HepG2 (cell line): ENCODE data around the gene HOMEZ. TPM values are rescaled to one million over a fixed set of nuclear protein-coding genes. Genes with fewer than 3 reads are reported as not detected.
A peak's percentile ranks its signal among the peaks of the same experiment; 100 is the strongest.

Experiments
- EED ChIP-seq: sonication (generic); formaldehyde crosslinking; IDR thresholded peaks from 2 replicates; pipeline ENCODE4 v1.5.0; 2020; ENCODE audit warnings: mild to moderate bottlenecking, missing genetic modification reagents
- FOXA3 ChIP-seq: IDR thresholded peaks from 2 replicates; pipeline ENCODE4 v1.6.1; 2016; ENCODE audit warnings: missing genetic modification reagents, missing compliant biosample characterization
- FOXO1 ChIP-seq: sonication (generic); formaldehyde crosslinking; IDR thresholded peaks from 2 replicates; pipeline ENCODE4 v1.4.0; 2020; ENCODE audit warnings: missing genetic modification reagents
- HDAC6 ChIP-seq: fragments of 200-600 bp; sonication (generic); IDR thresholded peaks from 2 replicates; pipeline ENCODE4 v1.7.0; 2017; ENCODE audit warnings: mild to moderate bottlenecking, antibody characterized with exemption, low read length, low read depth
- PCBP1 ChIP-seq: fragments of 200-400 bp; formaldehyde crosslinking; IDR thresholded peaks from 2 replicates; pipeline ENCODE4 v1.6.1; 2017; ENCODE audit warnings: mild to moderate bottlenecking, low read depth, low read length, borderline replicate concordance
- PRMT3 ChIP-seq: sonication (generic); formaldehyde crosslinking; IDR thresholded peaks from 2 replicates; pipeline ENCODE4 v1.8.1; 2022; ENCODE audit warnings: low read depth, mild to moderate bottlenecking, moderate library complexity, missing genetic modification reagents, borderline replicate concordance
- SIN3B ChIP-seq: fragments of 150-350 bp; IDR thresholded peaks from 2 replicates; pipeline ENCODE4 v1.6.1; 2014; ENCODE audit warnings: low read length
- U2AF1 ChIP-seq: fragments of 200-400 bp; formaldehyde crosslinking; optimal IDR thresholded peaks from 2 replicates; pipeline ENCODE3; 2017; ENCODE audit warnings: mild to moderate bottlenecking, low read depth, low read length
- YEATS4 ChIP-seq: sonication (generic); formaldehyde crosslinking; IDR thresholded peaks from 2 replicates; pipeline ENCODE4 v1.4.0; 2020; ENCODE audit warnings: missing genetic modification reagents, borderline replicate concordance
- ZNF138 ChIP-seq: sonication (generic); formaldehyde crosslinking; IDR thresholded peaks from 2 replicates; pipeline ENCODE4 v1.5.0; 2020; ENCODE audit warnings: mild to moderate bottlenecking, low read depth, missing genetic modification reagents
- ZNF224 ChIP-seq: sonication (generic); formaldehyde crosslinking; IDR thresholded peaks from 2 replicates; pipeline ENCODE4 v1.5.0; 2020; ENCODE audit warnings: mild to moderate bottlenecking, missing genetic modification reagents
- ZNF251 ChIP-seq: sonication (generic); formaldehyde crosslinking; IDR thresholded peaks from 2 replicates; pipeline ENCODE4 v1.9.0; 2021; ENCODE audit warnings: mild to moderate bottlenecking, missing genetic modification reagents
- ZNF253 ChIP-seq: sonication (generic); formaldehyde crosslinking; IDR thresholded peaks from 2 replicates; pipeline ENCODE4 v1.8.0; 2022; ENCODE audit warnings: mild to moderate bottlenecking, missing genetic modification reagents, borderline replicate concordance
- ZNF354B ChIP-seq: sonication (generic); formaldehyde crosslinking; IDR thresholded peaks from 2 replicates; pipeline ENCODE4 v1.8.0; 2022; ENCODE audit warnings: mild to moderate bottlenecking, missing genetic modification reagents
- ZNF747 ChIP-seq: sonication (generic); formaldehyde crosslinking; IDR thresholded peaks from 2 replicates; pipeline ENCODE4 v1.8.1; 2023; ENCODE audit warnings: missing genetic modification reagents, mild to moderate bottlenecking, borderline replicate concordance
- ZNF792 ChIP-seq: IDR thresholded peaks from 2 replicates; pipeline ENCODE4 v1.6.1; 2016
- ZSCAN21 ChIP-seq: sonication (generic); formaldehyde crosslinking; IDR thresholded peaks from 2 replicates; pipeline ENCODE4 v1.8.0; 2022; ENCODE audit warnings: mild to moderate bottlenecking, missing genetic modification reagents, moderate library complexity, borderline replicate concordance
- polyA plus RNA-seq, 8 experiments: library from polyadenylated mRNA; depleted of rRNA in 3 of 8; stranded (reverse) in 7 of 8; unstranded in 1 of 8; fragments of >200 nt; fragmentation: Illumina TruSeq in 4 of 8; extraction: Trizol in 4 of 8; gene quantifications; 2 replicates each; pipeline versions ENCODE4 v1.2.1 to v1.2.3, GENCODE V29; 2011 to 2016; ENCODE audit warnings: low read depth in 4 of 8, missing spikeins in 1 of 8, mixed read lengths in 1 of 8; ENCODE audit not compliant: insufficient read depth in 1 of 8
- total RNA-seq, 5 experiments: library from RNA; depleted of rRNA; stranded (reverse); fragments of >200 nt; fragmentation: Illumina TruSeq; extraction: Trizol; gene quantifications; 2 replicates each; pipeline ENCODE4 v1.2.3, GENCODE V29; 2016; ENCODE audit warnings: low read depth in 1 of 5
- TF ChIP-seq, protein P1 (sequence below), 2 experiments: fragments of 450-650 bp in 1 of 2; sonication (generic) in 1 of 2; formaldehyde crosslinking in 1 of 2; IDR thresholded peaks; 2 replicates each; pipeline versions ENCODE4 v1.6.1 to v1.8.0; 2016 to 2022; ENCODE audit warnings: antibody characterized with exemption in 1 of 2, mild to moderate bottlenecking in 1 of 2, missing genetic modification reagents in 1 of 2
- TF ChIP-seq, protein P2 (sequence below): sonication (generic); formaldehyde crosslinking; IDR thresholded peaks from 2 replicates; pipeline ENCODE4 v1.8.0; 2022; ENCODE audit warnings: mild to moderate bottlenecking, missing genetic modification reagents; ENCODE audit not compliant: insufficient replicate concordance

Gene HOMEZ
- total and polyA plus RNA-seq, 2 of the 13 experiments (the other 11 are each of a cell fraction or from before 2014, with no cell fraction given), result 14.5 to 31.8 TPM

DNA sequence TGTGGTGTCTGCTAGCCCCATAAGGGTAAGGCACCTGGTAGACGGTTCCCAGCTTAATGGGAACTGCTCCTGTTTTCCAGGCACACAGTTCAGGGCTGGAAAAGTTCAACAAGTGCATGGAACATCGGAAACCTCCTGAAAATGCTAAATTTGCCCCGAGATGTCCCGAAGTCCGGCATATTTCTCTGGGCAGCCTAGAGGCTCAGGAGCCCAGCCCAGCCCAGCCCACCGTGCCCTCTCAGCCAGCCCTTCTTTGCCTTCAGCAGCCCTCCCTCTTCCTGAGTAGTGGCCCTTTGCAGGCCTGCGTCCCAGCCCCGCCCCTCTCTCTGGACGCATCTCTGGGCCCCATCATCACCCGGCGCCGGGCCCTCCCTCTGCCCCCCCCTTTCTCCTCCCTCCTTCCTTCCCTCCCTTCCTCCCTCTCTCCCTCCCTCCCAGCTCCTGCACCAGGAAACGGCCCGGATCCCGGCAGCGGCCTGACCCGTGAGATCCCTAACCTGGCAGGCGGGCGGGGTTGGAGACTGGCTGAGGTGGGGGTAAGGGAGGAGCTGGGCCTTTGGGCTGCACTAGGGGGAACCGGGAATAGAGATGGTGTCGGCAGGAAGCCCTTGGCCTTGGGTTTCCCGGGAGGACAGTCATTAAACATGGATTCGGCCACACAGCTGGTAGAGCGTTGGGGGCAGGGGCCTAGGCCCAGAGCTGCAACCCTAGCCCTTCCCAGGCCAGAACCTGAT lies 20.6 kb upstream of the HOMEZ start, which contains the start of gene BCL2L2 (continued):
- TF ChIP-seq, protein P1, sequence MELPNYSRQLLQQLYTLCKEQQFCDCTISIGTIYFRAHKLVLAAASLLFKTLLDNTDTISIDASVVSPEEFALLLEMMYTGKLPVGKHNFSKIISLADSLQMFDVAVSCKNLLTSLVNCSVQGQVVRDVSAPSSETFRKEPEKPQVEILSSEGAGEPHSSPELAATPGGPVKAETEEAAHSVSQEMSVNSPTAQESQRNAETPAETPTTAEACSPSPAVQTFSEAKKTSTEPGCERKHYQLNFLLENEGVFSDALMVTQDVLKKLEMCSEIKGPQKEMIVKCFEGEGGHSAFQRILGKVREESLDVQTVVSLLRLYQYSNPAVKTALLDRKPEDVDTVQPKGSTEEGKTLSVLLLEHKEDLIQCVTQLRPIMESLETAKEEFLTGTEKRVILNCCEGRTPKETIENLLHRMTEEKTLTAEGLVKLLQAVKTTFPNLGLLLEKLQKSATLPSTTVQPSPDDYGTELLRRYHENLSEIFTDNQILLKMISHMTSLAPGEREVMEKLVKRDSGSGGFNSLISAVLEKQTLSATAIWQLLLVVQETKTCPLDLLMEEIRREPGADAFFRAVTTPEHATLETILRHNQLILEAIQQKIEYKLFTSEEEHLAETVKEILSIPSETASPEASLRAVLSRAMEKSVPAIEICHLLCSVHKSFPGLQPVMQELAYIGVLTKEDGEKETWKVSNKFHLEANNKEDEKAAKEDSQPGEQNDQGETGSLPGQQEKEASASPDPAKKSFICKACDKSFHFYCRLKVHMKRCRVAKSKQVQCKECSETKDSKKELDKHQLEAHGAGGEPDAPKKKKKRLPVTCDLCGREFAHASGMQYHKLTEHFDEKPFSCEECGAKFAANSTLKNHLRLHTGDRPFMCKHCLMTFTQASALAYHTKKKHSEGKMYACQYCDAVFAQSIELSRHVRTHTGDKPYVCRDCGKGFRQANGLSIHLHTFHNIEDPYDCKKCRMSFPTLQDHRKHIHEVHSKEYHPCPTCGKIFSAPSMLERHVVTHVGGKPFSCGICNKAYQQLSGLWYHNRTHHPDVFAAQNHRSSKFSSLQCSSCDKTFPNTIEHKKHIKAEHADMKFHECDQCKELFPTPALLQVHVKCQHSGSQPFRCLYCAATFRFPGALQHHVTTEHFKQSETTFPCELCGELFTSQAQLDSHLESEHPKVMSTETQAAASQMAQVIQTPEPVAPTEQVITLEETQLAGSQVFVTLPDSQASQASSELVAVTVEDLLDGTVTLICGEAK (IDR thresholded peaks at IDR 0.05), result no peak
- TF ChIP-seq, protein P1 (CRISPR knock-in tag; IDR thresholded peaks at IDR 0.05), result peak; percentile 90
- TF ChIP-seq FOXA3, result peak; percentile 66
- peak; percentile 99 for TF ChIP-seq ZNF792 (CRISPR knock-in tag)
- peak; percentile 93 for TF ChIP-seq ZSCAN21 (CRISPR knock-in tag)
- TF ChIP-seq EED (CRISPR knock-in tag), result peak; percentile 91
- no peak for TF ChIP-seq U2AF1
- TF ChIP-seq HDAC6, result no peak
- TF ChIP-seq YEATS4 (CRISPR knock-in tag), result peak; percentile 82
- TF ChIP-seq ZNF354B (CRISPR knock-in tag), result no peak
- peak; percentile 65 for TF ChIP-seq ZNF224
- TF ChIP-seq ZNF747 (CRISPR knock-in tag), result peak; percentile 97
- peak; percentile 92 for TF ChIP-seq SIN3B
- TF ChIP-seq FOXO1 (CRISPR knock-in tag), result peak; percentile 78
- TF ChIP-seq PRMT3, result no peak
- peak; percentile 100 for TF ChIP-seq PCBP1
- TF ChIP-seq ZNF251 (CRISPR knock-in tag), result peak; percentile 60; the same call in 1 of the 2 replicates
- no peak; the same call in 1 of the 2 replicates for TF ChIP-seq ZNF138 (CRISPR knock-in tag)
- TF ChIP-seq, protein P2, sequence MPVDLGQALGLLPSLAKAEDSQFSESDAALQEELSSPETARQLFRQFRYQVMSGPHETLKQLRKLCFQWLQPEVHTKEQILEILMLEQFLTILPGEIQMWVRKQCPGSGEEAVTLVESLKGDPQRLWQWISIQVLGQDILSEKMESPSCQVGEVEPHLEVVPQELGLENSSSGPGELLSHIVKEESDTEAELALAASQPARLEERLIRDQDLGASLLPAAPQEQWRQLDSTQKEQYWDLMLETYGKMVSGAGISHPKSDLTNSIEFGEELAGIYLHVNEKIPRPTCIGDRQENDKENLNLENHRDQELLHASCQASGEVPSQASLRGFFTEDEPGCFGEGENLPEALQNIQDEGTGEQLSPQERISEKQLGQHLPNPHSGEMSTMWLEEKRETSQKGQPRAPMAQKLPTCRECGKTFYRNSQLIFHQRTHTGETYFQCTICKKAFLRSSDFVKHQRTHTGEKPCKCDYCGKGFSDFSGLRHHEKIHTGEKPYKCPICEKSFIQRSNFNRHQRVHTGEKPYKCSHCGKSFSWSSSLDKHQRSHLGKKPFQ (CRISPR knock-in tag), result no peak
- TF ChIP-seq ZNF253 (CRISPR knock-in tag), result no peak; the same call in 1 of the 2 replicates
